Endometrial microvascular endothelial cells (primary cell): Measurements from ENCODE around the gene PINLYP. TPM values are rescaled to one million over a fixed set of nuclear protein-coding genes. Genes with fewer than 3 reads are reported as not detected.
"Not testable (repeated sequence)": the region's sequence is repeated elsewhere in the genome, so short reads cannot be mapped to it uniquely, and the experiment has no call there.

Experiments
- in situ Hi-C: cut with HindIII; loops from 2 replicates; pipeline ENCODE4 v1.10.0; 2017; ENCODE audit warnings: low sequenced_read_pairs, low pct_unique_long_range_greater_than_20kb; ENCODE audit errors: inconsistent ontology term
- total RNA-seq: library from RNA; depleted of rRNA; stranded (reverse); fragments of >200 nt; gene quantifications from one replicate; pipeline ENCODE4 v1.2.3, GENCODE V29; 2015; ENCODE audit errors: inconsistent ontology term

The PINLYP gene
- total RNA-seq, 1 donor from 2014 or later, result 1.9 TPM

DNA sequence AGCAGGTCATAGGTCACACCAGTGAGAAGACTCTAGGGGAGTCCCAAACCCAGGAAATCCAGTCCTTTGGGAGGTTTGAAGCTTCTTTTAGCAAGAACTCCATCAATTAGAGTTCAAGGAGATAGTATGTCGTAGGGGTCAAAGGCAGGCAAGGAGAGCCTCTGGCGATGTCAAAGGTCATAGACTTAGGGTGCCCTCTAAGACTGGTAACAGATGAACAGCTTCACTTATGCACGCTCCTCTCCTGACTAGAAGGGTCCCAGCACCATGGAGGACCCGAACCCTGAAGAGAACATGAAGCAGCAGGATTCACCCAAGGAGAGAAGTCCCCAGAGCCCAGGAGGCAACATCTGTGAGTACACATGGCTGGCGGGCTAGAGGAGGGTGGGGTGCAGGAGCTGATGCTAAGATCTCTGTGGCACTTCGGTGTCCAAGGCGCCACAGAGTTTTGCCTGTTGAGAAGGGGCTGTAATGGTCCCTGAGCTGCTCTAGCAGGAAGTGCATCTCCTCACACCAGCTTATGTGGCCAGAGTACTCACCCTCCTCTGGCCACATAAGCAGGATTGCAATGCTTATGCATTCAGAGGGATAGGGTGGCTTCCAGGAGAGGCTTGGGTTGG, 21.4 kb downstream of the PINLYP start:
- in situ Hi-C loops, result no loop called here

DNA sequence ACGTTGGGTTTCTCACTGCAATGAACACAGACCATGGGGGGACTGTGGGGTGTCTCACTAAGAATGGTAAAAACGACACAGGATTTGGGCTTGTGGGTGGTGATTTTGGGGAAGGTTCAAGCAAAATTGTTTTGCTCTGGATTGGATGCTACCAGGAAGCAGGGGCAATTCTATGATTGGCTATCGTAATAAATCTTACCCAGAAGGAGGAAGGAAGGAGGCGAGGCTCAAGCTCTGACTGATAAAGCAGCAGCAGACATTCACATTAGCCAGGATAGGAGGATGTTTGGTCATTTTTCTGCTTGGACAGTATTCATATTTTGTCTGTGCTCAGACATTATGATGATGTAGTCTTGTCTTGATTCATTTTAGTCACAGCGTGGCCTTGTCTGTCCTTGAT, 22.3 kb downstream of the PINLYP start:
- in situ Hi-C loops, result no loop called here

DNA sequence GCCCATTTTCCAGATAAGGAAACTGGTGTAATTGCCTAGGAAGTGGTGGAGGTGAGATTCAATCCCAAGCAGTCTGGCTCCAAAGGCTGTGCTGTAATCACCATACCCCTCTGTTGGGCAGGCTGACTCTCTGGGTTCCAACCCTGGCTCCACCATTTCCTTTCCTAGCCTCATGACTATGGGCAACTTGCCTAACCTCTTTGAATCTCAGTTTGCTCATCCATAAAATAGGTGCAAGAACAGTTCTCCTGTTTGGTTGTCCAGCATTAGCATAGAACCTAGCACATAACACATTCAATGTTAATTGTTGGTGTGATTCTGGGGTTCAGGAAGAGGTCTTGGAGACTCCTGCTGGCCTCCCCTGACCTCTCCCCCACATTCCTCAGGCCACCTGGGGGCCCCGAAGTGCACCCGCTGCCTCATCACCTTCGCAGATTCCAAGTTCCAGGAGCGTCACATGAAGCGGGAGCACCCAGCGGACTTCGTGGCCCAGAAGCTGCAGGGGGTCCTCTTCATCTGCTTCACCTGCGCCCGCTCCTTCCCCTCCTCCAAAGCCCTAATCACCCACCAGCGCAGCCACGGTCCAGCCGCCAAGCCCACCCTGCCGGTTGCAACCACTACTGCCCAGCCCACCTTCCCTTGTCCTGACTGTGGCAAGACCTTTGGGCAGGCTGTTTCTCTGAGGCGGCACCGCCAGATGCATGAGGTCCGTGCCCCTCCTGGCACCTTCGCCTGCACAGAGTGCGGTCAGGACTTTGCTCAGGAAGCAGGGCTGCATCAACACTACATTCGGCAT, 23.0 kb downstream of the PINLYP start:
- in situ Hi-C loops, result no loop called here

DNA sequence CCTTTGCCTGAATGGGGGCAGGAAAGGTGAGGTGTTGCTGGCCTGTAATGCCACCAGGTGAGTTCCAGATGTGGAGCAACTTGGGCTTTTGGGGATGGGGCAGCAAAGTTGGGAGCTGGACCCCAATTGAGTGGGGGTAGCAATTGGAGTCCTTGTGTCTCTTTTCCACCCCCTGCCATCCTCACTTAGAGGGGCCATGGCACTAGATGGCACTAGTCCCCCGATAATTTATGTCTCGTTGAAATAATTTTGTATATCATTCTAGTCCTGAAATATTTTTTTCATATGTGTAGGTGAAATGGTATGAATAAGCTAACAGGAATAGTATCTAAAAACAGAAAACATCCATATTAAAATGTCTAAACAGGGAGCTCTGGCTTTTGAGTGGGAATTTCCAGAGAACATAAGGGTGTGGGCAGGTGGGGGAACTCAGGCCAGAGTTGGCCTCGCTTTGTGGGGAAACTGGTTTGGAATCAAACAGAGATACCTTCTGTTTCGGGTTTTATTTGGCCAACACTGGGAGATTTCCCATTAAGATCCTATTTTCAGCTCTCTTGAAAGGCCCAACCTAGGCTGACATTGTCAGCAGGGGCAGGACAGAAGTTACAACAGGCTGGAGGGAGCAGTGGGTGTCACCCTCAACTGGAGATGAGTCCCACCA, 24.2 kb downstream of the PINLYP start:
- in situ Hi-C loops, result no loop called here

DNA sequence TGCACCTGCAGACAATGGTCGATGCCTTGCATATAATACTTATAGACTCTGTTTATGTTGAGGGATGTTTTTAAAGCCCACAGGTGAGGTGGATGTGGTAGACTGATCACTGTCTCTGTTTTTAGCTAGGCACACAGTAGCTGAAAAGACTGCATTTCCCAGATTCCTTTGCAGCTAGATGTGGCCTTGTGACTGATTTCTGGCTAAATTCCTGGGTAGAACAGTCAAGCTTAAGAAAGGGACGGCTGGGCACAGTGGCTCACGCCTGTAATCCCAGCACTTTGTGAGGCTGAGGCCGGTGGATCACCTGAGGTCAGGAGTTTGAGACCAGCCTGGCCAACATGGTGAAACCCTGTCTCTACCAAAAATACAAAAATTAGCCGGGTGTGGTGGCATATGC, 24.7 kb downstream of the PINLYP start:
- in situ Hi-C loops, result not testable (repeated sequence)

DNA sequence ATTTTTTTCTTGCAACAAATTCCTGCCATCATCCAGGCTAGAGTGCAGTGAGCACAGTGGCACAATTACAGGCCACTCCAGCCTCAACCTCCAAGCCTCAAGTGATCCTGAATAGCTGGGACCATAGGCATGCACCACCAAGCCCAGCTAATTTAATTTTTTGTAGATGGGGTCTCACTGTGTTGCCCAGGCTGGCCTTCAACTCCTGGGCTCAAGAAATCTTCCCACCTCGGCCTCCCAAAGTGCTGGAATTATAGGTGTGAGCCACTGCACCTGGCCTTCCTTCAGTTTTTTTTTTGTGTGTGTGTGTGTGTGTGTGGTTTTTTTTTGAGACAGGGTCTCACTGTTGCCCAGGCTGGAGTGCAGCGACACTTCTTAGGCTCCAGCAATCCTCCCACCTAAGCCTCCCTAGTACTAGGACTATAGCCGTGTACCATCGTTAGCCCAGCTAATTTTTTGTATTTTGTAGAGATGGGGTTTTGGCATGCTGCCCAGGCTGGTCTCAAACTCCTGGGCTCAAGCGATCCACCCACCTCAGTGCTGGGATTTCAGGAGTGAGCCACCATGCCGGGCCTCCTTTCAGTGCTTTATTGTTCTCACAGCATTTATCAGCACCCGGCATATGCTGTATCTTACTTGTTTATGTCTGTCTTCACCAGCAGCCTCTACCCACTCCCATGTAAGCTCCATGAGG, 30.4 kb downstream of the PINLYP start:
- in situ Hi-C loops, result no loop called here

DNA sequence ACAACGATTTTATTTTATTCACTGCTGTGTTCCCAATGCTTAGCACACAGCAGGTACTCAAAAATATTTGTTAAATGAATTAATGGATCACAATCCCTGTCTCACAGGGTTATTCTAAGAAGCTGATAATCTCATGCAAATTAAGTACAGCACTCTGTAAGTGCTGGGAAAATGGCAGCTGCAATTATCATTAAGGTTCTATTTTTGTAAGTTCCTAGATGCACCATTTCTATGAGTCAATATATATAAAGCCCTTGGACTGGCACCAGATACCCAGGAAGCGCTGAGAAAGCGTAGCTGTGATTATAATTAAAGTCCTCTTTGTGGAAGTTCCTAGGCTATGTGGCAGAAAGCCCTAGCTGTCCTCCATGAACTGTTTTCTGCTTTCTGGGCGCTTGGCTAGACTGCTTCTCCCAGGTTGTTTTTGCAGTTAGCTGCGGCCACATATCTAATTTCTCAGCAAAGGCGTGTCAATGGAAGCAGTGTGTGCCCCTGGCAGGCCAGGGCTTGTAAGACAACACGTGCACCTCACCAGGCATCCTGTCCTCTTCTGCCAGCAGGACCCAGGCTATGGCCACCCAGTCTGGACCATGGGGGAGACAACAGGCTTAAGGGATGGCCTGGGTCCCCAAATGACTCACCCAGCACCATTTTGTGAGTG, 31.1 kb downstream of the PINLYP start:
- in situ Hi-C loops, result no loop called here

DNA sequence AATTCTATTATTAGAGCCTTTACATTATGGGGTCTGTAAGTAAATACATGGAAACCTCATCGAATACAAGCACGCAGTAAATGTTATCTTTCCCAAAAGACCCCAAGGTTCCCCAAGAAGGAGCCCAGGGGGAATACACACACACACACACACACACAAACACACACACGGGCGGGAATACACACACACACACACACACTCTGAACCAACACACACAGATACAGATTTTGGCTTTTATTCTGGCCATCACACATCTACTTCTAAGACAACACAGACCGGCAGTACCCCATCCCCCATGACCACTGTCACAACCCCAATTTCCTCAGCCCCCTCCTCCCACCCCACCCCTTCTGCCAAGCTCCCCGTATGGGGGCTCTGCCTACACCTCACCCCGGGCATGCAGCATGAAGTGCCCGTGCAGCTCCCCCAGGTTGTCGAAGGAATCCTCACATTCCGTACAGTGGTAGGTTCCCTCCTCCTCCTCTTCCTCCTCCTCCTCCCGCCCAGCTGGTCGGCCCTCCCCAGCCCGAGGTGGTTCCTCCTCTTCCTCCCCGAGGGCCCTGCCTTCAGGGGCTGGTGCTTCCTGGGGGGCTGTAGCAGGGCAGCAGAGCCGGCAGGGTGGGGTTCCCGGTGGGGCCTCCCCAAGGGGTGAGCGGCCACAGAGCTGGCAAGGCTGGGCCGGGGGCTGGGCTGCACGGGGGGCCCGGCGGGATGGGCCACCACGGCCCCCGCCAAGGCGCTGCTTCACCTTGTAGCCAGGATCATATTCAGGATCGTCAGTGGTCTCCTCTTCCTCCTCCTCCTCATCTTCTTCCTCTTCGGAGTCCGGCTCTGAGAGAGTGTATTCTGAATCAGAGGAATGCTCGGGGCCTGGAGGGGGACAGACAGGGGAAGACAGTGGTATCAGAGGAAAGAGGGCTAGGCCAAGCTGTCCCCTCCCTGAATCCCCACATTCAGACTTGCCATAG, 31.9 kb downstream of the PINLYP start:
- in situ Hi-C loops, result no loop called here

DNA sequence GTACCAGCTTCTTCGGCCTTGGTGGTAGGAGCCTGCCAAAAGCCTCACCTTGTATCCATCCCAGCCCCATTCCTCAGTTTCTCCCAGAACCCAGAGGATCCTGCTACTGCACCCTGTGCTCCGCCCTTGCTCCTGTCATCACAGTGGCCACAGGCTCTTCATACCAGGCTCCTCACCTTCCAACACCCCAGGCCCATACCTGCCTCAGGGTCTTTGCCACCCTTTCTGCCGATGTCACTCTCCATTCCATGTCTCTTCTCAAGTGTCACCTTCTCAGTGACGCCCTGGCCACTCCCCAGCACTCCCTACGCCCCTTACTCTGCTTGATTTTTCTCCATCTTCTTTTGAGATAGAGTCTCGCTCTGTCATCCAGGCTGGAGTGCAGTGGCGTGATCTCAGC, 34.3 kb downstream of the PINLYP start:
- in situ Hi-C loops, result no loop called here

DNA sequence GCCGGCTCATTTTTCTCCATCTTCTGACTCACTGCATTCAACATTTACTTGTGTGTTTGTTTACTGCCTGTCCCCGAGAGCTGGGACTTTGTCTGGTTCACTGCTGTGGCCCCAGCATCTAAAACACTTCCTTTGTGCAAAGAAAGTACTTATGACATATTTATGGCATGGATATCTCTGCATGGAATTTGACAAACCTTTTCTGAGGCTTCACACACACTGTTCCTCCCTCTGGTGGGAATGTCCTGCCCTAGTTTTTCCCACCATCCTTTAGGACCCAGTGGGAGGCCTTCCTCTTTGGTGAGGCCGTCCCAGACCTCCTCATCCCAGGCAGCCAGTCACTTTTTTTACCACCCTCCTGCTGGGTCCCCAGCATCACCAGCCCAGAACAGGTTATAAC, 34.9 kb downstream of the PINLYP start:
- in situ Hi-C loops, result no loop called here

DNA sequence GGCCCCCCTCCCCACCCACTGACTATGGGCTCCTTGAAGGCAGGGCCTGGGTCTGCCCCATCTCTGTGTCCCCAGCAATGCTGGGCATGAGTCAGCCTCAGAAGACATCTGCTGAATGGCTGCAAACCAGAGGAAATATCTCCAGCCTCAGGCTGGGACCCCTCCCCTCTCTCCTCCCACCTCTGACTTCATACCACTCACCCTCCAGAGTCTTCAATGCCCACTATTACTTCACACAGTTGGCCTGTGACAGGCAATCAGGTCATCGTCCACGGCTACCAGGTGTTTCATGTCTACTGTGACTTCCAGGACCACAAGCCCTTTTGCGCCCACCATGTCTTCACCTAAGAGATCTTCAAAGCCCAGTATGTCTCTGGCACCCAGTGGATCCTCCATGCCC, 36.2 kb downstream of the PINLYP start, which contains the start of gene SRRM5:
SRRM5 (plus strand) TSS at position 301 of the 400 bp plus-strand sequence; CDS start at position 335, 34 bp downstream.
- in situ Hi-C loops, result no loop called here

DNA sequence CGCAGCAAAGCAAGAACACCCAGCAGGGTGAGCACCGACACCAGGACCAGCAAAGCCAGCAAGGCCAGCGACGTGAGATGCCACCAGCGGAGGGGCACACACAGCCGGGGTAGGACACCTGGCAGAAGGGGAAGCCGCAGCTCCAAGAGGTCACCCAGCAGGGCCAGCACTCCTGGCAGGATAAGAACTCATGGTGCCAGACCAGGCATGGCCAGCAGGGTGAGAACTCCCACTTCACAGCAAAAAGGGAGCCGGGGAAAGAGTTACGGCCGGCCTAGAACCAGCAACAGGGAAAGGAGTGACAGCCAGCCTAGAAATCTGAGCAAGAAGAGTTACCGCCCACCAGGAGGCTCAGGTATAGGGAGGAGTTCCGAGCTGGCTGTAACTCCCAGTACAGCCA, 36.8 kb downstream of the PINLYP start:
- in situ Hi-C loops, result no loop called here

DNA sequence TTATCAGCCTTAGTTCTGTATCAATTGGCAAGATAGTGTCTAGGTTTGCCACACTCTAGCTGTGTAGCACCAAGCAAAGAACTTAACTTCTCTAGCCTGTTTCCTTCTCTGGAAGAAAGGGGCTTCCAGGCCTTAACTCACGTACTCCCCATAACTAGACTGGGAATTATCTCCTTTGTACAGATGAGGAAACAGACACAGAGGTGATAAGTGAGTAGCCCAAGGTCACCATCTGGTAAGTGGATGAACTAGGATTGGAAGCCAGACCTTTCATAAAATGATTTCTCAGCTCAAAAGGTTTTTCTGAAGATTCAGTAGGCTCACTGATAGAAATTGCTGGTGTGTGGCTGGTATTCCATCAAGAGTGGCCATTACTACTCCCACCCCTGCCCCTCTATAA, 40.7 kb downstream of the PINLYP start:
- in situ Hi-C loops, result no loop called here

DNA sequence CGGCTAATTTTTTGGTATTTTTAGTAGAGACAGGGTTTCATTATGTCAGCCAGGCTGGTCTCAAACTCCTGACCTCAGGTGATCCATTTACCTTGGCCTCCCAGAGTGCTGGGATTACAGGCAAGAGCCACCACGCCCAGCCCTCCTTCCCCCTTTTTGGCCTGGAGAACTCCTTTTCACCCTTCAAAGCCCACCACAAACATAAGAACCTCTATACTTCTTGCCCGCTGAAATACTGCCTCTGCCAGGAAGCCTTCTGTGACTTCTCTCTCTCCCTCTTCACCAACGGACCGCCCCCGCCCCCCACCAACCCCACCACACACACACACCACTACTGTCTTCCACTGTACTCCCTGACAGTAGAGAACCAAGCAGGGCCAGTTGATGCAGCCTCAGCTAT, 41.4 kb downstream of the PINLYP start:
- in situ Hi-C loops, result no loop called here

DNA sequence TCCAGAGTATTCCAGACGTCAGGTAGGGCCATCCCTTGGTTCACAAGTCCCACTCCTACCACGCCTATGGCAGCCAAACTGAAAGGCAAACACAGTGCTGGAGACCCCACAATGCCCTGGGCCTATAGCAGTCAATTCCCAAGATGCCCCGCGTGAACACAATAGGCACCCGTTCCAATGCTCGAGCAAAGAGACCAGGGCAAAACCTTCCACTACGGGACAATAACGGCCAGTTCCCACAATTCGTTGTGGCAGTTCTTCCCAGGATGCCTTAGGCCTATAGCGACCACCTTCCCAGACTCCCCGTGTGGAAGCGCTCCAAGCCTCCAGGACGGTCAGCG, 43.3 kb downstream of the PINLYP start:
- in situ Hi-C loops, result no loop called here

DNA sequence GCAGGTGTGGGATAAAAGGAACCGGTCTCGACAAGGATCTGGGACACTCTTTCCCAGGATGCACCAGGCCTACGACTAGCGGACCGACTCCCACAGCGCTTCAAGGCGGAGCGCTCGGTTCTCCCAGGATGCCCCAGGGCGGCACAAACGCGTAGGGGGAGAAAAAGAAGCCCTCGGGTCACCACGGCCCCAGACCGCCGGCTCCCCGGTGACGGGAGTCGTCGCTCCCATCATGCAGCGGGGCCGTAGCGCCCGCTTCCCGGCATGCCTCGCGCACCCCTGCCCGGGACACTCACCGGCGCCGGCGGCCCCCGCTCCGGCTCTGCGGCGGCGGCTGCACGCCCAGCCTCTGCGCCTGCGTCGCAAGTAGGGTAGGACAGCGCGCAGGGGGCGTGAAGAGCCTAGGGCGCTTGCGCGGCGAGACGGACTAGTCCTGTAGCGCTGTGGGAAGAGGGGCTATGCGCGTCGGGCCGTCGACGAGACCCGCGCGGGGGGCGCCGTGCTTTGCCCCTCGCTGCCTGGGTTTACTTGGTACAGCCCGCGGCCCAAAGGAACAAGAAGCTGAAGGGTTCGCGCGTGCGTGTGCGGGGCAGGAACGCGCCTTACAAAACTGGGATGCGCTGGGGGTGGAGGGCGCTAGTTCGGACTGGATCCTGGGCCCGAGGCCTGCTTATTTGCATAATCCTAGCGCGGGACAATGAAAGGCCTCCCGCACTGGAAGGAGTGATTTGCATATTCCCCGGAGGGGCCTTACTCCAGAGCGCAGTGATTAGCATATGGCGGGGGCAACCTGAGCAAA, 43.9 kb downstream of the PINLYP start, which contains the start of gene ZNF428:
ZNF428 (minus strand) TSS at position 368 of the 799 bp plus-strand sequence. CDS start 5,325 bp downstream, outside the sequence.
- in situ Hi-C loops, result no loop called here
